Breast epithelium (tissue), 3 donors: Measurements from ENCODE around the gene LRG1.

Source experiments
- CTCF ChIP-seq, 3 donors: fragments of 450-650 bp; IDR thresholded peaks; one replicate each; pipeline ENCODE4 v1.5.1; 2016 to 2017; ENCODE audit warnings: antibody characterized with exemption in 3 of 3, mild to moderate bottlenecking in 3 of 3, moderate library complexity in 3 of 3
- POLR2A ChIP-seq: fragments of 450-650 bp; IDR thresholded peaks from one replicate; pipeline ENCODE4 v1.6.1; 2016; ENCODE audit warnings: antibody characterized with exemption, mild to moderate bottlenecking, moderate library complexity

- no peak for TF ChIP-seq POLR2A
- no peak for TF ChIP-seq CTCF (IDR thresholded peaks at IDR 0.05)
Observed at GRCh38 chr19:4538601-4538954, 1.3 kb downstream of the LRG1 start.
